Upper lobe of left lung (tissue), 6 donors: Measurements from ENCODE around the gene SYT7. TPM values are rescaled to one million over a fixed set of nuclear protein-coding genes. Genes with fewer than 3 reads are reported as not detected.

Experiments used
- ATAC-seq, 2 donors: fragments of 200-7000 bp; cut with Tn5 transposase; one replicate each; pipeline ENCODE4 v1.9.1; 2022; ENCODE audit warnings: mild to moderate bottlenecking in 2 of 2, moderate library complexity in 2 of 2; ENCODE audit not compliant: low FRiP score in 2 of 2
- DNase-seq, 2 donors: peaks; one replicate each; pipeline ENCODE4 v3.0.0-alpha.2; 2019 to 2020
- H3K27ac ChIP-seq, 4 donors: fragments of 200-600 bp; sonication (generic); one replicate each; pipeline ENCODE4 v1.5.1; 2016 to 2019
- H3K27me3 ChIP-seq, 4 donors: fragments of 200-600 bp; sonication (generic); one replicate each; pipeline ENCODE4 v1.5.1; 2017 to 2019
- H3K36me3 ChIP-seq, 4 donors: fragments of 200-600 bp; sonication (generic); one replicate each; pipeline ENCODE4 v1.5.1; 2016 to 2019
- H3K4me1 ChIP-seq, 4 donors: fragments of 200-600 bp; sonication (generic); one replicate each; pipeline ENCODE4 v1.5.1; 2018 to 2019
- H3K4me3 ChIP-seq, 4 donors: fragments of 200-600 bp; sonication (generic); one replicate each; pipeline ENCODE4 v1.5.1; 2017 to 2019; ENCODE audit warnings: mild to moderate bottlenecking in 2 of 4, moderate library complexity in 1 of 4
- H3K9me3 ChIP-seq, 4 donors: fragments of 200-600 bp; sonication (generic); one replicate each; pipeline ENCODE4 v1.5.1; 2018 to 2019
- CTCF ChIP-seq, 6 experiments: fragments of 450-650 bp in 4 of 6; fragments of 200-600 bp in 2 of 6; sonication (generic) in 2 of 6; IDR thresholded peaks; one replicate each; pipeline ENCODE4 v1.5.1; 2016 to 2019; ENCODE audit warnings: antibody characterized with exemption in 6 of 6
- EP300 ChIP-seq, 4 donors: sonication (generic); formaldehyde crosslinking; IDR thresholded peaks; one replicate each; pipeline ENCODE4 v1.5.1; 2017; ENCODE audit warnings: antibody characterized with exemption in 4 of 4, control low read depth in 2 of 4
- POLR2A ChIP-seq, 4 donors: fragments of 450-650 bp; IDR thresholded peaks; one replicate each; pipeline ENCODE4 v1.5.1; 2016 to 2017; ENCODE audit warnings: antibody characterized with exemption in 4 of 4, mild to moderate bottlenecking in 2 of 4
- POLR2AphosphoS5 ChIP-seq, 2 donors: sonication (generic); formaldehyde crosslinking; IDR thresholded peaks; one replicate each; pipeline ENCODE4 v1.5.1; 2017; ENCODE audit warnings: antibody characterized with exemption in 2 of 2
- WGBS, 2 donors: methylation state at CpG; one replicate each; pipeline ENCODE4 v1.1.5; 2017 to 2018; 5-methylcytosine and 5-hydroxymethylcytosine counted together
- total RNA-seq, 6 donors: library from RNA; depleted of rRNA in 4 of 6; stranded (reverse); fragments of >200 nt in 4 of 6; gene quantifications; one replicate each; pipeline versions ENCODE4 v1.1.0 to v1.2.1, GENCODE V29; 2016 to 2021
- donor health status: DM: no; HTN: no; CAD: no; lungs with moderate emphysema.
- donor health status: DM: no; HTN: yes; CAD: no; lungs with severe emphysema.

Gene SYT7
- total RNA-seq, 6 donors from 2014 or later = 2.1 to 7.3 (median 4.9) TPM

- DNase-seq (peak in 1 of 2 donors; percentile 76), ATAC-seq (peak; percentile 84 to 88)
- 55 to 68% methylated on average over 12 of the region's 13 CpGs for WGBS, 2 donors
- Histone ChIP-seq H3K4me3 (no peak overlapping the region), H3K36me3 (no peaks in the 10 kb centered on the region), H3K9me3 (no peaks in the 10 kb centered on the region), H3K4me1 (peaks cover 0 to 18% (median 9%) of the 10 kb centered on the region in 4 donors), H3K27me3 (no peaks in the 10 kb centered on the region), H3K27ac (no peak overlapping the region)
- TF ChIP-seq POLR2A (IDR thresholded peaks at IDR 0.05) (no peak), CTCF (IDR thresholded peaks at IDR 0.05) (peak; percentile 78 to 87 (median 82)), POLR2AphosphoS5 (IDR thresholded peaks at IDR 0.05) (no peak), EP300 (IDR thresholded peaks at IDR 0.05) (no peak)
These were observed 47.2 kb upstream of the SYT7 start for GRCh38 chr11:61627850-61628661.

- Histone ChIP-seq H3K4me1 (peaks cover 0 to 18% (median 9%) of the 10 kb centered on the region in 4 donors), H3K27ac (peak overlapping the region in 3 of 4 donors; percentile 23 to 63 (median 58)), H3K4me3 (no peak overlapping the region), H3K9me3 (no peaks in the 10 kb centered on the region), H3K27me3 (no peaks in the 10 kb centered on the region), H3K36me3 (no peaks in the 10 kb centered on the region)
- 65 to 66% methylated on average over 6 to 10 of the region's 10 CpGs for WGBS, 2 donors
- TF ChIP-seq CTCF (IDR thresholded peaks at IDR 0.05) (no peak), POLR2AphosphoS5 (IDR thresholded peaks at IDR 0.05) (peak in 1 of 2 donors; percentile 23), POLR2A (IDR thresholded peaks at IDR 0.05) (peak in 1 of 4 donors; percentile 20), EP300 (IDR thresholded peaks at IDR 0.05) (peak in 1 of 4 donors; percentile 78)
- ATAC-seq (peak; percentile 50 to 84), DNase-seq (peak in 1 of 2 donors; percentile 90)
These were observed 45.9 kb upstream of the SYT7 start for GRCh38 chr11:61626580-61627380.

GRCh38 chr11:61625525-61625924 is 44.6 kb upstream of the SYT7 start:
- no peak for DNase-seq
- no peak overlapping the region for H3K27ac ChIP-seq
- no peak overlapping the region for H3K4me3 ChIP-seq
- WGBS, 2 donors = 83 to 84% methylated on average over 3 of the region's 3 CpGs
- TF ChIP-seq POLR2A (IDR thresholded peaks at IDR 0.05) (no peak), EP300 (IDR thresholded peaks at IDR 0.05) (no peak), CTCF (IDR thresholded peaks at IDR 0.05) (no peak), POLR2AphosphoS5 (IDR thresholded peaks at IDR 0.05) (no peak)
- no peaks in the 10 kb centered on the region for H3K9me3 ChIP-seq
- no peaks in the 10 kb centered on the region for H3K36me3 ChIP-seq
- no peak for ATAC-seq
- H3K4me1 ChIP-seq = peaks cover 0 to 18% (median 9%) of the 10 kb centered on the region in 4 donors
- H3K27me3 ChIP-seq = no peaks in the 10 kb centered on the region

- H3K36me3 ChIP-seq = no peaks in the 10 kb centered on the region
- H3K4me3 ChIP-seq = no peak overlapping the region
- no peak overlapping the region for H3K27ac ChIP-seq
- TF ChIP-seq POLR2A (IDR thresholded peaks at IDR 0.05) (no peak), CTCF (IDR thresholded peaks at IDR 0.05) (no peak), EP300 (IDR thresholded peaks at IDR 0.05) (no peak), POLR2AphosphoS5 (IDR thresholded peaks at IDR 0.05) (no peak)
- peaks cover 0 to 7% (median 4%) of the 10 kb centered on the region in 4 donors for H3K4me1 ChIP-seq
- WGBS, 2 donors = 76% methylated on average over 4 to 7 of the region's 7 CpGs
- DNase-seq (no peak), ATAC-seq (no peak)
- no peaks in the 10 kb centered on the region for H3K27me3 ChIP-seq
- no peaks in the 10 kb centered on the region for H3K9me3 ChIP-seq
These were observed 41.2 kb upstream of the SYT7 start for GRCh38 chr11:61621917-61622585.
